ENCODE data around the gene VAV2. TPM values are rescaled to one million over a fixed set of nuclear protein-coding genes. Genes with fewer than 3 reads are reported as not detected.

Gene VAV2
- total and polyA plus RNA-seq, 11 donors: 3.3 to 9.9 (median 5.3) TPM

- peaks cover 0 to 13% (median 0%) of the 10 kb centered on the region in 12 donors for H3K4me1 ChIP-seq
- no peak for ATAC-seq
- no peaks in the 10 kb centered on the region for H3K27me3 ChIP-seq
- peak in 3 of 5 donors; percentile 12 to 41 (median 21) for DNase-seq
- H3K27ac ChIP-seq: no peak overlapping the region
- intact Hi-C loops (cut with DNase I): no loop called here
- 85 to 90% (median 90%) methylated on average over 21 to 25 of the region's 25 CpGs for WGBS, 4 donors
- H3K9me3 ChIP-seq: peaks cover 0 to 9% (median 0%) of the 10 kb centered on the region in 12 donors
- H3K36me3 ChIP-seq: no peaks in the 10 kb centered on the region
- H3K4me3 ChIP-seq: no peak overlapping the region
- TF ChIP-seq CTCF (IDR thresholded peaks at IDR 0.05) (no peak), POLR2A (IDR thresholded peaks at IDR 0.05) (no peak)
Observed at GRCh38 chr9:133969681-133970580, 22.2 kb downstream of the VAV2 start.

GRCh38 chr9:133968966-133969617, 23.0 kb downstream of the VAV2 start:
- TF ChIP-seq CTCF (IDR thresholded peaks at IDR 0.05) (no peak), POLR2A (IDR thresholded peaks at IDR 0.05) (no peak)
- peak in 3 of 5 donors; percentile 17 to 48 (median 22) for DNase-seq
- peaks cover 0 to 17% (median 3%) of the 10 kb centered on the region in 12 donors for H3K9me3 ChIP-seq
- no peak overlapping the region for H3K27ac ChIP-seq
- no peak for ATAC-seq
- no peak overlapping the region for H3K4me3 ChIP-seq
- peaks cover 0 to 11% (median 0%) of the 10 kb centered on the region in 12 donors for H3K4me1 ChIP-seq
- H3K36me3 ChIP-seq: no peaks in the 10 kb centered on the region
- intact Hi-C loops (cut with DNase I): no loop called here
- H3K27me3 ChIP-seq: no peaks in the 10 kb centered on the region
- WGBS, 4 donors: 82 to 91% (median 87%) methylated on average over 21 to 22 of the region's 22 CpGs

- DNase-seq: peak in 3 of 5 donors; percentile 15 to 39 (median 22)
- Histone ChIP-seq H3K9me3 (peaks cover 0 to 21% (median 3%) of the 10 kb centered on the region in 12 donors), H3K36me3 (no peaks in the 10 kb centered on the region), H3K4me3 (no peak overlapping the region), H3K4me1 (peaks cover 0 to 8% (median 0%) of the 10 kb centered on the region in 12 donors), H3K27ac (no peak overlapping the region), H3K27me3 (no peaks in the 10 kb centered on the region)
- TF ChIP-seq POLR2A (IDR thresholded peaks at IDR 0.05): no peak
- no peak for TF ChIP-seq CTCF (IDR thresholded peaks at IDR 0.05)
- WGBS, 4 donors: 81 to 95% (median 89%) methylated on average over 11 to 12 of the region's 12 CpGs
- no peak for ATAC-seq
- intact Hi-C loops (cut with DNase I): no loop called here
Observed at GRCh38 chr9:133968428-133968827, 23.7 kb downstream of the VAV2 start.

All from heart left ventricle (tissue), 16 donors.